ENCODE measurements around the gene DIRAS1.

GRCh38 chr19:2764945-2765344 lies 43.8 kb upstream of the DIRAS1 start:
- TF ChIP-seq, protein P1, sequence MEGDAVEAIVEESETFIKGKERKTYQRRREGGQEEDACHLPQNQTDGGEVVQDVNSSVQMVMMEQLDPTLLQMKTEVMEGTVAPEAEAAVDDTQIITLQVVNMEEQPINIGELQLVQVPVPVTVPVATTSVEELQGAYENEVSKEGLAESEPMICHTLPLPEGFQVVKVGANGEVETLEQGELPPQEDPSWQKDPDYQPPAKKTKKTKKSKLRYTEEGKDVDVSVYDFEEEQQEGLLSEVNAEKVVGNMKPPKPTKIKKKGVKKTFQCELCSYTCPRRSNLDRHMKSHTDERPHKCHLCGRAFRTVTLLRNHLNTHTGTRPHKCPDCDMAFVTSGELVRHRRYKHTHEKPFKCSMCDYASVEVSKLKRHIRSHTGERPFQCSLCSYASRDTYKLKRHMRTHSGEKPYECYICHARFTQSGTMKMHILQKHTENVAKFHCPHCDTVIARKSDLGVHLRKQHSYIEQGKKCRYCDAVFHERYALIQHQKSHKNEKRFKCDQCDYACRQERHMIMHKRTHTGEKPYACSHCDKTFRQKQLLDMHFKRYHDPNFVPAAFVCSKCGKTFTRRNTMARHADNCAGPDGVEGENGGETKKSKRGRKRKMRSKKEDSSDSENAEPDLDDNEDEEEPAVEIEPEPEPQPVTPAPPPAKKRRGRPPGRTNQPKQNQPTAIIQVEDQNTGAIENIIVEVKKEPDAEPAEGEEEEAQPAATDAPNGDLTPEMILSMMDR (conservative IDR thresholded peaks at IDR 0.05 in 1 of 2, IDR thresholded peaks at IDR 0.05 in 1 of 2; ENCODE audit: low read depth in 1 of 2, low read length in 2 of 2), result no peak
- TF ChIP-seq EZH2 (IDR thresholded peaks at IDR 0.05; ENCODE audit: low read length, missing control alignments), result no peak

Measured in fibroblast of lung (primary cell).